GM18868 (cell line): ENCODE data around the gene ZNF837.

Experiments used
- ATAC-seq: cut with Tn5 transposase; IDR thresholded peaks from one replicate; pipeline ENCODE4 v1.9.1; 2021; ENCODE audit warnings: mild to moderate bottlenecking, moderate library complexity; ENCODE audit not compliant: unreplicated experiment

The ZNF837 gene

GRCh38 chr19:58325311-58326022 is 55.4 kb downstream of the ZNF837 start:
- ATAC-seq, result no peak

- no peak for ATAC-seq
These were observed 61.6 kb downstream of the ZNF837 start for GRCh38 chr19:58319241-58319640.

- ATAC-seq, result no peak
These were observed 62.5 kb downstream of the ZNF837 start for GRCh38 chr19:58318297-58318696.
